Body of pancreas (tissue), 4 donors: Measurements from ENCODE around the gene RGS6. TPM values are rescaled to one million over a fixed set of nuclear protein-coding genes. Genes with fewer than 3 reads are reported as not detected.

Source experiments
- ATAC-seq: fragments of 150-250 bp; one replicate; pipeline ENCODE4 v1.9.1; 2016
- DNase-seq, 4 donors: peaks; one replicate each; pipeline ENCODE4 v3.0.0-alpha.2; 2019
- H3K27ac ChIP-seq, 4 donors: fragments of 200-600 bp; sonication (generic); 1 replicate in 3 of 4; 2 replicates in 1 of 4; pipeline versions ENCODE4 v1.5.1 to v1.6.1; 2016 to 2019; ENCODE audit warnings: mild to moderate bottlenecking in 1 of 4, mixed read lengths in 1 of 4, moderate library complexity in 1 of 4
- H3K27me3 ChIP-seq, 2 donors: fragments of 200-600 bp; sonication (generic); one replicate each; pipeline ENCODE4 v1.6.0; 2016; ENCODE audit warnings: mild to moderate bottlenecking in 1 of 2
- H3K36me3 ChIP-seq, 2 donors: fragments of 200-600 bp; sonication (generic); replicated peaks in 1 of 2; 2 replicates each; pipeline ENCODE4 v1.5.1; 2016; ENCODE audit warnings: low read depth in 2 of 2; ENCODE audit not compliant: insufficient read depth in 1 of 2
- H3K4me1 ChIP-seq: fragments of 200-600 bp; sonication (generic); one replicate; pipeline ENCODE4 v1.6.0; 2016
- H3K4me3 ChIP-seq, 2 donors: fragments of 200-600 bp; sonication (generic); 1 replicate in 1 of 2; 2 replicates in 1 of 2; pipeline ENCODE4 v1.5.1; 2016 to 2019
- H3K9me3 ChIP-seq, 3 donors: fragments of 200-600 bp; sonication (generic); 1 replicate in 2 of 3; 2 replicates in 1 of 3; pipeline ENCODE4 v1.5.1; 2016
- CTCF ChIP-seq, 7 experiments: fragments of 450-650 bp in 4 of 7; fragments of 200-600 bp in 3 of 7; sonication (generic) in 3 of 7; IDR thresholded peaks; one replicate each; pipeline ENCODE4 v1.5.1; 2016 to 2019; ENCODE audit warnings: antibody characterized with exemption in 7 of 7
- POLR2A ChIP-seq, 3 donors: fragments of 450-650 bp; IDR thresholded peaks; one replicate each; pipeline ENCODE4 v1.6.1; 2016; ENCODE audit warnings: antibody characterized with exemption in 3 of 3, mild to moderate bottlenecking in 2 of 3
- WGBS, 2 donors: methylation state at CpG; one replicate each; pipeline ENCODE4 v1.1.5; 2017; 5-methylcytosine and 5-hydroxymethylcytosine counted together
- intact Hi-C: fragments of 100-400 bp; cut with DNase I; formaldehyde crosslinking; loops from one replicate; pipeline ENCODE4 v1.15.1; 2023
- total RNA-seq, 2 donors: library from RNA; depleted of rRNA; stranded (reverse); fragments of >200 nt; gene quantifications; one replicate each; pipeline ENCODE4 v1.1.0, GENCODE V29; 2016

Gene RGS6
- total RNA-seq, 2 donors from 2014 or later, result 0.26 to 1.3 TPM

- H3K27ac ChIP-seq, result no peak overlapping the region
- intact Hi-C loops, result no loop called here
Observed at GRCh38 chr14:72236629-72237028, 304.4 kb downstream of the RGS6 start.

GRCh38 chr14:72237722-72238666 is 305.8 kb downstream of the RGS6 start:
- no peak for DNase-seq
- no peaks in the 10 kb centered on the region for H3K36me3 ChIP-seq
- H3K4me3 ChIP-seq, result no peak overlapping the region
- no peaks in the 10 kb centered on the region for H3K27me3 ChIP-seq
- intact Hi-C loops, result no loop called here
- no peak for ATAC-seq
- no peak for TF ChIP-seq CTCF (IDR thresholded peaks at IDR 0.05)
- no peak for TF ChIP-seq POLR2A (IDR thresholded peaks at IDR 0.05)
- WGBS, 2 donors, result 65 to 68% methylated on average over 11 to 14 of the region's 14 CpGs
- no peaks in the 10 kb centered on the region for H3K4me1 ChIP-seq
- H3K9me3 ChIP-seq, result no peaks in the 10 kb centered on the region
- H3K27ac ChIP-seq, result no peak overlapping the region

More at GRCh38 chr14:72236629-72237028, 304.4 kb downstream of the RGS6 start:
- Histone ChIP-seq H3K4me3 (no peak overlapping the region), H3K36me3 (no peaks in the 10 kb centered on the region), H3K27me3 (no peaks in the 10 kb centered on the region), H3K4me1 (no peaks in the 10 kb centered on the region), H3K9me3 (no peaks in the 10 kb centered on the region)
- ATAC-seq, result no peak
- TF ChIP-seq POLR2A (IDR thresholded peaks at IDR 0.05) (no peak), CTCF (IDR thresholded peaks at IDR 0.05) (no peak)
- no peak for DNase-seq
- 74 to 81% methylated on average over 21 of the region's 22 CpGs for WGBS, 2 donors

GRCh38 chr14:72243309-72244293 is 311.4 kb downstream of the RGS6 start:
- H3K36me3 ChIP-seq, result no peaks in the 10 kb centered on the region
- DNase-seq, result no peak
- intact Hi-C loops, result no loop called here
- no peak for ATAC-seq
- no peak overlapping the region for H3K27ac ChIP-seq
- no peak for TF ChIP-seq POLR2A (IDR thresholded peaks at IDR 0.05)
- TF ChIP-seq CTCF (IDR thresholded peaks at IDR 0.05), result no peak
- WGBS, 2 donors, result 61 to 63% methylated on average over 5 of the region's 5 CpGs
- H3K9me3 ChIP-seq, result no peaks in the 10 kb centered on the region
- no peaks in the 10 kb centered on the region for H3K27me3 ChIP-seq
- no peak overlapping the region for H3K4me3 ChIP-seq
- H3K4me1 ChIP-seq, result no peaks in the 10 kb centered on the region

GRCh38 chr14:72247896-72248465 is 315.8 kb downstream of the RGS6 start:
- no peak overlapping the region for H3K4me3 ChIP-seq
- no peaks in the 10 kb centered on the region for H3K36me3 ChIP-seq
- no peaks in the 10 kb centered on the region for H3K27me3 ChIP-seq
- H3K4me1 ChIP-seq, result no peaks in the 10 kb centered on the region
- DNase-seq (no peak), ATAC-seq (no peak)
- no peak overlapping the region for H3K27ac ChIP-seq
- intact Hi-C loops, result no loop called here
- H3K9me3 ChIP-seq, result no peaks in the 10 kb centered on the region
- TF ChIP-seq POLR2A (IDR thresholded peaks at IDR 0.05) (no peak), CTCF (IDR thresholded peaks at IDR 0.05) (no peak)
- 60% methylated on average over 1 of the region's 1 CpG for WGBS, 2 donors
